ENCODE data around the gene AHCYL1.

The AHCYL1 gene

DNA sequence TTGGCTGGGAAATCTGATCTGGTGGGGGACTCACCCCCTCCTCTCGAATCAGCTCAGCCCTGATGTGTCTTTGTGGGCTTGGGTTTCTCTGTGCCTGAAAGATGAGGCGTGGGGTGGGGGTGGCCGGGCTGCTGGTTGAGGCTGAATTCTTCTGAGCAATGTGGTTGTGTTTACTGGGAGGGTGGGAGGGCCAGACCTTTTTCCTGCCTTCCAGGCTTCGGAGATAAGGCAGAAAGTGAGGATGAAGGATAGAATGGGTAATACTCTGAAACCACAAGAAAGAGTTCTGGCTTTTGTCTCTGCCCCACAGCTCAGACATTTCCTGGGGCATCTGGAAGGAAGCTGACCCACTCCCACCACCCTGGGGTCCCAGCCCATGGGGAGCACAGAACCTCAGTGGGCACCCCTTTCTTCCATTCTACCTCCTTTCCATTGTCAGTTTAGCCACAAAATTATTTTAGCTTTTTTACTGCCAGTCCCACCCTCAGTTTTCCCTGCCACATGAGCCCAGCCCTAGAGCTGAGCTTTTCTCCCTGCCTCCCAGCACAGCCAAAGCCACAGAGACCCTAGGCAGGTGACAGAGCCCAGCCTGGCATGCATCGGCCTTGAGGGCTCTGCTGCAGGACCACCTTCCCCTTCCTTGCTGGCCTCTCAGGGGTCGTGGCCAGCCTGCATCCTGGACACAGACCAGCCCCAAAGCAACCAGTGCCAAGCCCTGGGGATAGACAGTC is 74.7 kb downstream of the AHCYL1 start:
- no peak for DNase-seq (ENCODE audit: low spot score)
- H3K27me3 Mint-ChIP-seq (ENCODE audit: low read depth): no peaks in the 10 kb centered on the region
- no peak overlapping the region for H3K27ac Mint-ChIP-seq
- H3K36me3 Mint-ChIP-seq (ENCODE audit: low read depth): peaks cover 17% of the 10 kb centered on the region
- no peak overlapping the region for H3K4me3 Mint-ChIP-seq
- H3K4me1 Mint-ChIP-seq (ENCODE audit: low read depth): no peaks in the 10 kb centered on the region
- H3K9me3 Mint-ChIP-seq: no peaks in the 10 kb centered on the region

DNA sequence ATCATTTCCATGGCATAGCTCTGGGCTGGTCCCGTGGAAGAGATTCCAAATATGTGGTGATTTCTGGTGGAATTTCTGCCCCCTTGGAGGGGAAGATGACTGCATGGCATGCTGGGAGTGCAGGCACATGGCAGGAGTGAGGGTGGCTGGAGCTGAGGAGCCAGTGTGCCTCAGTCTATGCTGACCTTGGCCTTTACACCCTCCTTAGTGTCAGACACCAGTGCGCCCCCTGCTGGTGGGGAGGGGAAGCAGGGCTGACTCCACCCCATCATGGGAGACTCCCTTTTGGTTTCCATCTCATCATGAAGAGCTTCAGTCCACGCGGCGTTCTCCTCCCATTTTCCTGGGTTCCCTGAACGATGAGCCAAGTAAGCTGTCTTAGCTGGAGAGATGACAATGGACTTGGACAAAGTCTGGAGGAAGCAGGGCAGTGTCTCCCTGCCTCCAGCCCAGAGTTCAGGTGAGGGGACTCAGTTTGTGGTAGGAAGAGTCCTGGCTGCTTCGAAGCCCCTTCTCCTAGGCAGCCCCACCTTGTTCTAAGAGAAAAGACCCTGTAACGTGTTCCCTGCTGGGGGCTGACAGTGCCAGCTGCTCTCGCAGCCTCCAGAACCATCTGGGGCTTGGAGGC is 75.6 kb downstream of the AHCYL1 start:
- Mint-ChIP-seq H3K27me3 (ENCODE audit: low read depth) (no peaks in the 10 kb centered on the region), H3K36me3 (ENCODE audit: low read depth) (peaks cover 13% of the 10 kb centered on the region)
- peak; percentile 63 for DNase-seq (ENCODE audit: low spot score)

DNA sequence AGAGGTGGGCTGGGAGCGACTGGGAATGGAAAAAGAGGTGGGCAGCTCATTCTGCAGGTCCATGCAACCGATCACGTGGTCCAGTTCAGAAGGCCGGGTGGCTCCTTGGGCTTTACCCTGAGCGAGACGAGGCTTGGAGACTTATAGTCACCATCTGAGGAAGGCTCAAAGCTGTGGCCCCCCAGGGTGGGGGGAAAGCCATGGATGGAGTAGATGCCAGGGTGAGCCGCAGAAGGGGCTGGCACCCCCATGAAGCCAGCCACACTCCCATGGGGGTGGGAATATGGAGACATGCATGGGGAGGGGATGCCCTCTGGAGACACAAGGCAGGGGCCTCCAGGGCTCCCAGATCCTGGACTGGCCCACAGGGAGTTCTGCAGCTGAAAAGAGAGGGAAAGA is 76.1 kb downstream of the AHCYL1 start:
- Mint-ChIP-seq H3K4me3 (no peak overlapping the region), H3K4me1 (ENCODE audit: low read depth) (no peaks in the 10 kb centered on the region), H3K27ac (no peak overlapping the region), H3K36me3 (ENCODE audit: low read depth) (peaks cover 11% of the 10 kb centered on the region), H3K27me3 (ENCODE audit: low read depth) (no peaks in the 10 kb centered on the region), H3K9me3 (no peaks in the 10 kb centered on the region)
- no peak for DNase-seq (ENCODE audit: low spot score)

More for the DNA sequence above, 75.6 kb downstream of the AHCYL1 start:
- Mint-ChIP-seq H3K9me3 (no peaks in the 10 kb centered on the region), H3K4me3 (no peak overlapping the region), H3K27ac (no peak overlapping the region), H3K4me1 (ENCODE audit: low read depth) (no peaks in the 10 kb centered on the region)

DNA sequence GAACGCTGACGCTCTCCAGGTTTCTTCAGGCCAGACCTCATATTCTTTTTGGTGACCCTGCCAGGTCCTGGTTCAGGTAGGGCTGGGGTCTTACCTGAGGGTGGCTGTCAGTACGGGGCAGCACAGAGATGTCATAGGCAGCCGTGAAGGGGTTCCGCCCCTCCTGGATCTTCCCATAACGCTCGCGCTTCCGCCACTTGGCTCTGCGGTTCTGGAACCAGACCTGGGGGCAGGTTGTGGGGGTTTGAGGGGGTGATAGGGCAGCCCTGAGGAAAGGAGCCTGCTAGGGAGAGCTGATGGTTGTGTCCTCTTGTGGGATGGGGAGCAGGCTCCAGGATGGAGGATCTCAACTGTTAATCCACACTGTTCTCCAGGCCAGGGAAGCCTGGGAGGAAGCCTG is 76.8 kb downstream of the AHCYL1 start:
- no peak overlapping the region for H3K27ac Mint-ChIP-seq
- H3K36me3 Mint-ChIP-seq (ENCODE audit: low read depth): peaks cover 8% of the 10 kb centered on the region
- peaks cover 5% of the 10 kb centered on the region for H3K27me3 Mint-ChIP-seq (ENCODE audit: low read depth)
- DNase-seq (ENCODE audit: low spot score): no peak
- H3K9me3 Mint-ChIP-seq: no peaks in the 10 kb centered on the region
- H3K4me1 Mint-ChIP-seq (ENCODE audit: low read depth): no peaks in the 10 kb centered on the region
- no peak overlapping the region for H3K4me3 Mint-ChIP-seq

DNA sequence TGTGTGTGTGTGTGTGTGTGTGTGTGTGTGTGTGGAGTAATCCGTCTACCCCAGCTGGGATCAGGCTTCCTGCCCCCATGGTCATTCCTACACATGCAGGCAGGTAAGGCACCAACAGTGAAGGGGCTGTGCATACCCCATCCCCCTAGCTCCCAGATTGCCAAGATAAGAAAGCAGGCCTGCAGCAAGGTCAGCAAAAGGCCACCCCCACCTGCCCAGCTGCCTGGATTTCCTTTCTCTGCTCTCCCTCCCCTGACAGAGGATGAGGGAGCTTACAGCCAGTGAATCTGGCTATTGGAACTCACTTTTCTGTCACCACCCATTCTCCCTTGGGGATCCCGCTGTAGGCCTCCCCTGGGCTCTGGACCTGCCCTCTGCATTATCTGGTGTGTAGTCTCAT is 78.0 kb downstream of the AHCYL1 start:
- no peak overlapping the region for H3K27ac Mint-ChIP-seq
- DNase-seq (ENCODE audit: low spot score): no peak
- peaks cover 2% of the 10 kb centered on the region for H3K4me1 Mint-ChIP-seq (ENCODE audit: low read depth)
- H3K36me3 Mint-ChIP-seq (ENCODE audit: low read depth): peaks cover 5% of the 10 kb centered on the region
- no peak overlapping the region for H3K4me3 Mint-ChIP-seq
- peaks cover 18% of the 10 kb centered on the region for H3K27me3 Mint-ChIP-seq (ENCODE audit: low read depth)
- H3K9me3 Mint-ChIP-seq: no peaks in the 10 kb centered on the region

DNA sequence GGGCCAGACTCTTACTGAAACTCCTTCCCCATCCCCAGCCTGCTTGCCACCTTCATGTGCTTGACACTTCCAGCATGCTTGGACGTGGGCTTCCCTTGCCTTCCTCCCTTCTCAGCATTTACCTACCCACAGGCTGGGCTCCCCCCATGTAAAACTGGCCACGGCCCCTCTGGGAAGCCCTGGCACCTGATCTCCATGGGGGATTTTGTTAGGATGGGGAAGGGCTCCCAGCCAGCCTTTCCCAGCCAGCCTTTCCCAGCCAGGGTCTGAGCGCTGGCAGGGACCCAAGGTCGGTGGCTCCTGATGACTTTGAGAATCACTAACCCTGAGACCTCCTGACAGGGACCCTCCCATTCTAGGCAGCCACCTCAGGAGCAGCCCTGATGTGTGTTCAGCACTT is 79.2 kb downstream of the AHCYL1 start:
- peaks cover 27% of the 10 kb centered on the region for H3K27me3 Mint-ChIP-seq (ENCODE audit: low read depth)
- no peak for DNase-seq (ENCODE audit: low spot score)
- H3K9me3 Mint-ChIP-seq: no peaks in the 10 kb centered on the region

DNA sequence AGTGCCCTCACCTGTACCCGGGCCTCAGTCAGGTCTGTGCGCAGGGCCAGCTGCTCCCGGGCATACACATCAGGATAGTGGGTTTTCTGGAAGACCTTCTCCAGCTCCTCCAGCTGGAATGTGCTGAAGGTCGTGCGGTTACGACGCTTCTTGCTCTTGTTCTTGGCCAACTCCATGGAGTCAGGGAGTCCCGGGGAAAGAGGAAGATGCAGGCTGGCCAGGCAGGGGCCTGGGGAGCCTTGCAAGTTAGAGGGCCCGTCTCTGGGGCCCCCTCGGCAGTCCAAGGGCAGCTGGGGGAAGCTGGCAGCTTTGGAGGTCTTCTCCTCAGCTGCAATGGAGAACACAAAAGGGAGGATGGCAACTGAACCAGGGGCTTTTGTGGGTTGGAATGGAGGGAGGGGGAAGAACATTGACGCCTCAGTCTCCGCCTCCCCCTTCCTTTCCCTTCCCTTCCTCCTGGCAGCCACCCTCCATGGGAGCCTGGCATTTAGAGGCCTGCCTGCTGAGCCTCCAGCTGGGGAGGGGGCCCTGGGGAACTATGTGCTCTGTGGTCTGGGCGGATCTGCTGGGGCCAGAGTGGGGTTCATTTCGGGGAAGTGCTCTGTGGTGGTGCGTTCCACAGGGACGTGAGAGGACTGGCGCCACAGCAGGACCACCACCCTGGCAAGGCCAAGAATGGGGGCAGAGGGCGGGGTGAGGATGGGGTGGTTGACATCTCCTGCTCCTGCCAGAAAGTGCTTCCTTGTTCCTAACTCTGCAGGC is 80.2 kb downstream of the AHCYL1 start:
- H3K27me3 Mint-ChIP-seq (ENCODE audit: low read depth): peaks cover 36% of the 10 kb centered on the region

More for the DNA sequence above, 79.2 kb downstream of the AHCYL1 start:
- peaks cover 5% of the 10 kb centered on the region for H3K36me3 Mint-ChIP-seq (ENCODE audit: low read depth)
- no peak overlapping the region for H3K4me3 Mint-ChIP-seq
- peaks cover 7% of the 10 kb centered on the region for H3K4me1 Mint-ChIP-seq (ENCODE audit: low read depth)
- no peak overlapping the region for H3K27ac Mint-ChIP-seq

DNA sequence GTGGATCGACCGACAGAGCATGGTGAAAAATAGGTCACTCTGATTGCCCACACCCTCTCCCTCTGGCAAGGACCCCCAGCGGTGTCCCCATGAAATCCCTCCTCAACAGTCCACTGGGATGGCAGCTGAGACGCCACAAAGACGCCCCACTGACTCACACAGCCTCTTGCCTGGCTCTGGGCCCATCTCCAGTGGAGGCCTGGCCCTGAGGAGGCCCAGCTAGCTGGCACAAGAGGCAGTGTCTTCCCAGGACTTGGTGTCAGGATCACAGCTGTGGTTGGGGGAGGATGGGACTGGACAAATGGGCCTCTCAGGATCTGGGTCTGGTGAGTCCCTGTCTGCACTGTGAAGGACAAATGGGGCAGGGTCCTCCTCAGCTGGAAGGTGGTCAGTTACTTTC is 81.3 kb downstream of the AHCYL1 start:
- peaks cover 42% of the 10 kb centered on the region for H3K27me3 Mint-ChIP-seq (ENCODE audit: low read depth)
- H3K4me3 Mint-ChIP-seq: no peak overlapping the region
- no peaks in the 10 kb centered on the region for H3K9me3 Mint-ChIP-seq
- H3K4me1 Mint-ChIP-seq (ENCODE audit: low read depth): peaks cover 7% of the 10 kb centered on the region
- no peak for DNase-seq (ENCODE audit: low spot score)
- H3K36me3 Mint-ChIP-seq (ENCODE audit: low read depth): no peaks in the 10 kb centered on the region
- H3K27ac Mint-ChIP-seq: no peak overlapping the region

More for the DNA sequence above, 80.2 kb downstream of the AHCYL1 start:
- H3K27ac Mint-ChIP-seq: no peak overlapping the region
- H3K4me3 Mint-ChIP-seq: no peak overlapping the region
- H3K36me3 Mint-ChIP-seq (ENCODE audit: low read depth): peaks cover 5% of the 10 kb centered on the region
- DNase-seq (ENCODE audit: low spot score): no peak
- peaks cover 7% of the 10 kb centered on the region for H3K4me1 Mint-ChIP-seq (ENCODE audit: low read depth)
- no peaks in the 10 kb centered on the region for H3K9me3 Mint-ChIP-seq

DNA sequence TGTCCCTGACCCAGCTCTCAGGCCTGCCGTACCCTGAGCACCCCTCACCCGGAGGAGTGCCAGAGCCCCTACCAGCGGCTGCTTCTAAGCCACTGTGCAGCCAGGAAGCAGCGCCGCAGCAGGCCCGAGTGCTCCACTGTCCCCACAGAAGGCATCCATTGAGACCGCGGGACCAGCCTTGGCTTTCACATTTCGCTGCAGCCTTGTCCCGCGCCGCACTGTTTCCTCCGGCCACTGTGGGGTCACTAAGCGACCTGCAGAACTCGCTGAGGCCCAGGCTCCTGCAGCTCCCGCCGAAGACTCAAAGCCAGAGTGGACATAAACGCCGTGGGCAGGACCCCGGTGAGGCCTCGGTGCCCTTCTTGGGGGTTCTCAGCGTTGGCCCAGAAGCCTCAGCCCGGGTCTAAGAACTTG is 82.9 kb downstream of the AHCYL1 start:
- no peaks in the 10 kb centered on the region for H3K9me3 Mint-ChIP-seq
- peaks cover 58% of the 10 kb centered on the region for H3K27me3 Mint-ChIP-seq (ENCODE audit: low read depth)
- DNase-seq (ENCODE audit: low spot score): no peak
- H3K27ac Mint-ChIP-seq: no peak overlapping the region
- peaks cover 7% of the 10 kb centered on the region for H3K4me1 Mint-ChIP-seq (ENCODE audit: low read depth)
- H3K4me3 Mint-ChIP-seq: no peak overlapping the region
- no peaks in the 10 kb centered on the region for H3K36me3 Mint-ChIP-seq (ENCODE audit: low read depth)

DNA sequence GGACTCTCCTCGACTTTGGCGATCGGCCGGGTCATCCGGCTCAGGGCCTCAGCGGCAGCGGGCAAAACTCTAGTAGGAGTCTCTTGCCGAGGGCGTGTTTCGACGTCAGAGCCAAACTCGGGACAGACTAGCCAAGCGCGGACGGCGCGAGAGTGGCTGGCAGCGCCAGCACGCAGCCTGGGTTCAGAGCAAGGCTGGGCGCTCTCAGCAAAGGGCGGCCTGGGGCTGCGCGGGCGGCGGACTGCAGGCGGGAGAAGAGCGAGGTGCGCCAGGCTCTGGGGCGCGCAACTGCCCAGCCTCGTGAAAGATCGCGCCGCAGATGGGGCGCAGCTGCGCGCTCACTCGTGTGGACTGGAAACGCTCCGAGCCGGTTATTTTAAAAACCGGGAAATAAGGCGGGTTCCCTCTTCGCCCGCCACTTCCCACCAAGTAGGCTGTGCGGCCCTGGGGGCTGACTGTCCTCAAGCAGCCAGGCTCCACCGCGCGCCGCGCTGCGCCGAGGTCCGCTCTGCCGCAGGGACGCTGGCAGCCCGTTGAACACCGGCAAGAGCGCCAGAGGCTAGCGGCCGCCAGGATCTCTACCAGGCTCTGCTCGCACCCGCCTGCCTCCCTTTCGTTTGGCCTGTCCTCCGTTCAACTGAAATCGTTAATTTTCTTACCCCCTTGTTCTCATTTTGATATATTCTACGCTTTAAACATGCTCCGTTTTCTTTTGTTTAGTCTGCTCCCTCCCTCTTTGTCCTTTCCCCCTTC is 83.5 kb downstream of the AHCYL1 start:
- Mint-ChIP-seq H3K4me1 (ENCODE audit: low read depth) (peaks cover 7% of the 10 kb centered on the region), H3K27ac (peak overlapping the region; percentile 70), H3K9me3 (no peaks in the 10 kb centered on the region), H3K27me3 (ENCODE audit: low read depth) (peaks cover 63% of the 10 kb centered on the region), H3K36me3 (ENCODE audit: low read depth) (no peaks in the 10 kb centered on the region), H3K4me3 (peak overlapping the region; percentile 40)
- DNase-seq (ENCODE audit: low spot score): no peak

DNA sequence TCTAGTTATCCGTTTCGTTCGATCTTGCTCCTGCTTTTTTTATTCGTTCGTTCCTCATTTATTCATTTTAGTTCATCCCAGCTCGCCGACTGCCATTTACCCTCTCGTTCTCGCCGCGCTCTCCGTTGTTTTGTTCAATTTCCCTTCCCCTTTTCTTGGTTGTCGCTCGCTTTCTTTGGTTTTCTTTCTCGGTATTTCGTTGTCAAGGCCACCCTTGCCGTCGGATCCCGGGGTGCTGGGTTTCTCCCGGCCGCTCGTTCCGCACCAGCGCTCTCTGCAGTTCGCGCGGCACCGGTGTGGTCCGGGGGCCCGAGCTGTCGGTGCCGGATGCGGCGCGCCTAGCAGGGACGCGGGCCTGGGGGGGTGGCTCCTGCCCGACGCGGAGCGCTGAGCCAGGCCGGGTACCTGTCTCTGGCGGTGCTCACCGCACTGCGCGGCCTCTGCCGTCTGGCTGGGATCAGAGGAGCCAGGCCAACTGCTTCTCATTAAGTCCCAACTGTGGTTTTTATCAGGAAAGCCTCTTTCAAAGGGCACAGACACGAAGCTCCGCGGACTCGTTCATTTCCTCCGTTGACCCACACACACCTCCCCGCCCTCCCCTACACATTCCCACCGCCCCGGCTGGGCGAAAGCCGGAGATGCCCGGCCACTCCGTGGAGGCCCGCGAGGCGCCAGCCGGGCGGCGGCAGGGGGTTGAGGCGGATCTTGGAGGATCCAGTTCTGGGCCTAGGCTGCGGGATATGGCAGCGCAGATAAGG is 84.3 kb downstream of the AHCYL1 start:
- Mint-ChIP-seq H3K4me3 (peak overlapping the region; percentile 40), H3K36me3 (ENCODE audit: low read depth) (no peaks in the 10 kb centered on the region), H3K27me3 (ENCODE audit: low read depth) (peaks cover 70% of the 10 kb centered on the region), H3K9me3 (no peaks in the 10 kb centered on the region), H3K27ac (peak overlapping the region; percentile 70), H3K4me1 (ENCODE audit: low read depth) (peaks cover 7% of the 10 kb centered on the region)
- DNase-seq (ENCODE audit: low spot score): no peak

DNA sequence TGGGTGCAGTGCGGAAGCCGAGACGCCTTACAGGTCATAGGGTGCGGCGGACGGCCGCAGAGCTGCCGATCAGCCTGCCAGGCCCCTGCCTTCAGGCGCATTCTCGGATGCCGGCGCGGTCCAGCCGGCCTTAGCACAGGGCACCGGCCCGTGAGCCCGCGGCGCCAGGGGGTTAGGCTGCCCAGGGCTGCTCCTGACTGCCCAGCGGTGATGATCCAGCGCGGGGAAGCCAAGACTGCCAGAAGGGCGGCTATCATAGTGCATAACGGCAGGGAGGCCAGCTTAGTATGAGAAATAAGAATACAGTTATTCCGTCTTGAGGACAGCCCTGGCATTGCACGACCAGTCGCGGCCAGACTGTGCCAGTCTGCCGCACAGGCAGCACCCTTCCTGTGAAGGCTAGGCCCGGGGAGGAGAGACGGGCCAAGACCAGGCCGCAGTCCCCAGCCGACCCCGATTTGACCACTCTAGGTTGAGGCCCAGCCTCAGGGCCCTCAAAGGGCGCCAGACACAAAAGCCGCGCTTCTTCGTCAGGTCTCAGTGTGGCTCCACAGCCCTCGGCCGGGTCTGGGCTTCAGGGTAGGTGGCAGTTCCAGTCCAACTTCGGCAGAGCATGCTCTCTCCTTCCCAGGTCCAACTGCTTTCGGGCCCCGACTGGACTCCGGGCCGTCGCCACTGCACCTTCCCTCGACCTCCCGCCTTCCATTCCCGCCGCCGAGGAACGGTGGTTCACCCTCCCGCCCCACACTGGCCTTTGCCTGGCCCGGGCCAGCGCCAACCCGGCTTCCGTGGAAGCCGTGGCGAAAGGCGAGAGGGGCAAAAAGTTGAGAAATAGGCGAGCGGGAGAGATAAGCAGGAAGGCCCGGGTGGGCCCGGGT is 85.1 kb downstream of the AHCYL1 start:
- no peak for DNase-seq (ENCODE audit: low spot score)
- H3K4me3 Mint-ChIP-seq: no peak overlapping the region

More for the DNA sequence above, 85.1 kb downstream of the AHCYL1 start:
- Mint-ChIP-seq H3K36me3 (ENCODE audit: low read depth) (no peaks in the 10 kb centered on the region), H3K4me1 (ENCODE audit: low read depth) (peaks cover 7% of the 10 kb centered on the region), H3K9me3 (no peaks in the 10 kb centered on the region), H3K27me3 (ENCODE audit: low read depth) (peaks cover 78% of the 10 kb centered on the region), H3K27ac (no peak overlapping the region)

All from T-helper 2 cell treated with Interferon-gamma antibody and Interleukin-4, amounts not matched to agents 5 μg/mL and 100 μg/mL, for 36 hours (primary cell).